ENCODE results near the gene PTPRG.

DNA sequence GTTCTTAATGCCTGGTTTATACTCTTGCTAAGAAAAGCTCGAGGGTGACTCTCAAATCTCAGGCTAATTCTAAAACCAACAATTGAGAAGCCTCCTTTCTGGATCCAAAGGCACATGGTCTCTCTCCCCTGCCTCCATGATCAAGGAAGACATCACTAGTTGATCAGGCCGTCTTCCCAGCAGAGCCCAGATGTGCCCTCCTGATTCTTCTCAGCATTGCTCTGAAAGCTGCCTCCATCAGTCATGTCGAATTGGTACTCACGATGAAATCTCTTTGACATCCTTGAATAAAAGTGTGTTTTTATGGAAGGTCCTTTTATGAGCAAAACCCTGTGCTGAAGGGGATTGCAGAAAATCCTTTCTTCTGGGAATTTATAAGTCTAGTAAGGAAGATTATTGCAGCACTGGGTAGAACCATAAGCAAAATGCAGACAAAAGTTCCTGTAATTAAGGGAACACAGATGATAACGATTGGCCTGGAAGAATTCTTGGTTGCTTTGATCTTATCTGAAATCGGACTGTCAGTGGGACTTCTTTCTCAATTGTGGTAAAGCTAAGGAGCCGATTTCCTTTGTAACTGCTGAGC is 345.9 kb downstream of the PTPRG start:
- TF ChIP-seq EZH2phosphoT487 (IDR thresholded peaks at IDR 0.05; ENCODE audit: insufficient read depth, low read depth), result no peak
- no peak for TF ChIP-seq EZH2 (IDR thresholded peaks at IDR 0.05; ENCODE audit: insufficient read depth, poor library complexity, severe bottlenecking)

Data from GM23248 (cell line).